Ovary (tissue), 9 donors: ENCODE data around the gene ARHGAP11A. TPM values are rescaled to one million over a fixed set of nuclear protein-coding genes. Genes with fewer than 3 reads are reported as not detected.

ENCODE experiments used
- DNase-seq, 5 donors: peaks; one replicate each; pipeline ENCODE4 v3.0.0-alpha.2; 2019 to 2020
- H3K27ac ChIP-seq, 2 donors: fragments of 200-600 bp; one replicate each; pipeline versions ENCODE4 v1.5.1 to v1.8.0; 2019 to 2022
- H3K27me3 ChIP-seq: fragments of 200-600 bp; one replicate; pipeline ENCODE4 v1.8.0; 2022
- H3K36me3 ChIP-seq: fragments of 200-600 bp; sonication (generic); one replicate; pipeline ENCODE4 v1.5.1; 2019
- H3K4me1 ChIP-seq: one replicate; pipeline ENCODE4 v1.8.1; 2013; ENCODE audit warnings: mild to moderate bottlenecking, moderate library complexity; ENCODE audit not compliant: insufficient read depth
- H3K4me3 ChIP-seq: fragments of 200-600 bp; sonication (generic); one replicate; pipeline ENCODE4 v1.5.1; 2017
- H3K9me3 ChIP-seq, 2 donors: fragments of 200-600 bp in 1 of 2; sonication (generic) in 1 of 2; one replicate each; pipeline versions ENCODE4 v1.5.1 to v1.8.1; 2013 to 2019; ENCODE audit warnings: mild to moderate bottlenecking in 1 of 2, moderate library complexity in 1 of 2
- EP300 ChIP-seq: sonication (generic); formaldehyde crosslinking; IDR thresholded peaks from one replicate; pipeline ENCODE4 v1.6.1; 2017; ENCODE audit warnings: antibody characterized with exemption
- POLR2A ChIP-seq: fragments of 450-650 bp; IDR thresholded peaks from one replicate; pipeline ENCODE4 v1.6.1; 2017; ENCODE audit warnings: antibody characterized with exemption, mild to moderate bottlenecking, moderate library complexity
- WGBS, 3 donors: extraction: QIAGEN DNeasy Blood & Tissue Kit in 1 of 3; methylation state at CpG; one replicate each; pipeline versions ENCODE4 v1.1.5 to v1.1.7; 2013 to 2017; 5-methylcytosine and 5-hydroxymethylcytosine counted together
- intact Hi-C, 4 donors: fragments of 100-400 bp; cut with DNase I; formaldehyde crosslinking; loops; one replicate each; pipeline versions ENCODE4 v1.11.0 to v1.15.1; 2022 to 2023
- polyA plus RNA-seq, 2 donors: library from polyadenylated mRNA; stranded (reverse); fragments of 200-250 nt in 1 of 2; fragments of 350-450 nt in 1 of 2; fragmentation: Illumina TruSeq in 1 of 2; extraction: RNeasy Lipid Tissue Mini Kit (QIAGEN cat#74804) in 1 of 2; gene quantifications; one replicate each; pipeline ENCODE4 v1.2.3, GENCODE V29; 2013 to 2014
- total RNA-seq, 7 donors: library from RNA; depleted of rRNA in 2 of 7; stranded (reverse); fragments of >200 nt in 2 of 7; fragmentation: NEBNext Ultra II Directional in 3 of 7; extraction: Animal tissue kit (Norgen Biotek cat#: 25700) in 3 of 7; gene quantifications; one replicate each; pipeline versions ENCODE4 v1.1.0 to v1.2.4, GENCODE V29; 2016 to 2023
- TF ChIP-seq, protein P1 (sequence below), 3 donors: fragments of 450-650 bp in 2 of 3; fragments of 200-600 bp in 1 of 3; IDR thresholded peaks; one replicate each; pipeline versions ENCODE4 v1.5.1 to v1.8.0; 2016 to 2022; ENCODE audit warnings: antibody characterized with exemption in 3 of 3, mild to moderate bottlenecking in 1 of 3
- donor health status: DM: no; HTN: no; CAD: no; lungs with moderate emphysema.
- donor health status: DM: no; HTN: no; CAD: no.
- donor health status: Bipolar disorder and iron deficiency.
- donor health status: DM: yes; HTN: yes; CAD: no.
- donor health status: DM: no; HTN: no; CAD: no.
- donor health status: DM: yes; HTN: yes; CAD: no.

Gene ARHGAP11A
- total and polyA plus RNA-seq, 9 donors: 0.48 to 3.1 (median 1.1) TPM

DNA sequence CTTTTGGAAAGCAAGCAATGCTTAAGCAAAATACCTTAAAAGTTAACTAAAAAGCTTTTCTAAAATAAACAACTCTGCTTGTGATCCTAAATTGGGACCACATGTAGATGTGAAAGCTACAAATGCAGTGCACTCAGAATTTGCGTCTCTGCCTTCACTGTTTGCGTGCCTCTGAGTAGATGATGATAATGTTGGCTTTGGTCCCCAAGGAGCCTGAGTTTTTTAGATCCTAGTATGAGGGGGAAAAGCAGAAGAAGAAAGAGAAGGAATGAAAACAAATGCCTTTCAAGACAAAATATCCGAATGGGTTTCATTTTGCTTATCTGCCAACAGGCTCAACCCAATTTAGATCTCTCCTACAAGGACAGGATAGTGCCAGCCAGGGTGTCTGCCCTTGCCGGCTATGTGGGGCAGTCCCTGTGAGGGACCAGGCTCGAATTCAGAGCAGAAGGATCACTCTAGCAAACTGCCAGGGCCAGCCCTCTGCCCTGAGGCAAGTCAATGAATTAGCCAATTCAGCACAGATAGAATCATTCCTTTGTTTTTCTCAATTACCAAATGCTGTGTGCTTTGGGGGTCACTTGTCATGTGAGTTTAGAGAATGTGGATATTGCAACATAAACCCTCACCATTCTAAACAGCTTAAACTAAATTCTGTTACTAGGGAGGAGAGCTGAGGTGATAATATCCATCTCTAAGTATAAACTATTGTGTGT lies 54.8 kb downstream of the ARHGAP11A start:
- 4 to 29% (median 6%) methylated on average over 5 of the region's 5 CpGs for WGBS, 3 donors
- no peak for TF ChIP-seq EP300
- TF ChIP-seq, protein P1, sequence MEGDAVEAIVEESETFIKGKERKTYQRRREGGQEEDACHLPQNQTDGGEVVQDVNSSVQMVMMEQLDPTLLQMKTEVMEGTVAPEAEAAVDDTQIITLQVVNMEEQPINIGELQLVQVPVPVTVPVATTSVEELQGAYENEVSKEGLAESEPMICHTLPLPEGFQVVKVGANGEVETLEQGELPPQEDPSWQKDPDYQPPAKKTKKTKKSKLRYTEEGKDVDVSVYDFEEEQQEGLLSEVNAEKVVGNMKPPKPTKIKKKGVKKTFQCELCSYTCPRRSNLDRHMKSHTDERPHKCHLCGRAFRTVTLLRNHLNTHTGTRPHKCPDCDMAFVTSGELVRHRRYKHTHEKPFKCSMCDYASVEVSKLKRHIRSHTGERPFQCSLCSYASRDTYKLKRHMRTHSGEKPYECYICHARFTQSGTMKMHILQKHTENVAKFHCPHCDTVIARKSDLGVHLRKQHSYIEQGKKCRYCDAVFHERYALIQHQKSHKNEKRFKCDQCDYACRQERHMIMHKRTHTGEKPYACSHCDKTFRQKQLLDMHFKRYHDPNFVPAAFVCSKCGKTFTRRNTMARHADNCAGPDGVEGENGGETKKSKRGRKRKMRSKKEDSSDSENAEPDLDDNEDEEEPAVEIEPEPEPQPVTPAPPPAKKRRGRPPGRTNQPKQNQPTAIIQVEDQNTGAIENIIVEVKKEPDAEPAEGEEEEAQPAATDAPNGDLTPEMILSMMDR (IDR thresholded peaks at IDR 0.05): no peak
- TF ChIP-seq POLR2A: no peak
- Histone ChIP-seq H3K27me3 (no peaks in the 10 kb centered on the region), H3K9me3 (no peaks in the 10 kb centered on the region), H3K27ac (no peak overlapping the region), H3K4me1 (peaks cover 4% of the 10 kb centered on the region), H3K4me3 (no peak overlapping the region), H3K36me3 (no peaks in the 10 kb centered on the region)
- intact Hi-C loops: no loop called here
- no peak for DNase-seq

DNA sequence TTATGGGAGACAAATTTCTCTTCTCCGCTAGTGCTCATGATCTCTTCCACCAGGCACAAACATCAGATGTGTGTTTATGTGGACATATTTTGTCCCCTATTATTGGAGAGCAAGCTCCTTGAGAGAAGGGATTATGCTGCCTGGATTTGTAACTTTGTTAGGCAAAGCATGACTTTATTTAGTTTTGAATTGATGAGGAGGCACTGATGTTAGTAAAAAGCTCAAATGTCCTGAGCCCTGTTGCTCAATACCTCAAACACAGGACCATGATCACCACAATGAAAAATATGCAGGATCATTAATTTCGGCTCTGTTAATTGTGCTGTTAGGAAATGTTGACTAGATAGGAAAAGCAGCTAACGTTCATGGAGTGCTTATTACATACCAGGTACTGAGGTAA lies 55.3 kb downstream of the ARHGAP11A start:
- 30 to 63% (median 48%) methylated on average over 3 of the region's 3 CpGs for WGBS, 3 donors
- H3K27me3 ChIP-seq: no peaks in the 10 kb centered on the region
- no peak for TF ChIP-seq EP300
- no peak for TF ChIP-seq POLR2A
- TF ChIP-seq, protein P1 (IDR thresholded peaks at IDR 0.05): no peak
- DNase-seq: no peak
- intact Hi-C loops: no loop called here
- no peaks in the 10 kb centered on the region for H3K36me3 ChIP-seq
- no peaks in the 10 kb centered on the region for H3K9me3 ChIP-seq
- H3K27ac ChIP-seq: no peak overlapping the region
- peaks cover 4% of the 10 kb centered on the region for H3K4me1 ChIP-seq
- no peak overlapping the region for H3K4me3 ChIP-seq

DNA sequence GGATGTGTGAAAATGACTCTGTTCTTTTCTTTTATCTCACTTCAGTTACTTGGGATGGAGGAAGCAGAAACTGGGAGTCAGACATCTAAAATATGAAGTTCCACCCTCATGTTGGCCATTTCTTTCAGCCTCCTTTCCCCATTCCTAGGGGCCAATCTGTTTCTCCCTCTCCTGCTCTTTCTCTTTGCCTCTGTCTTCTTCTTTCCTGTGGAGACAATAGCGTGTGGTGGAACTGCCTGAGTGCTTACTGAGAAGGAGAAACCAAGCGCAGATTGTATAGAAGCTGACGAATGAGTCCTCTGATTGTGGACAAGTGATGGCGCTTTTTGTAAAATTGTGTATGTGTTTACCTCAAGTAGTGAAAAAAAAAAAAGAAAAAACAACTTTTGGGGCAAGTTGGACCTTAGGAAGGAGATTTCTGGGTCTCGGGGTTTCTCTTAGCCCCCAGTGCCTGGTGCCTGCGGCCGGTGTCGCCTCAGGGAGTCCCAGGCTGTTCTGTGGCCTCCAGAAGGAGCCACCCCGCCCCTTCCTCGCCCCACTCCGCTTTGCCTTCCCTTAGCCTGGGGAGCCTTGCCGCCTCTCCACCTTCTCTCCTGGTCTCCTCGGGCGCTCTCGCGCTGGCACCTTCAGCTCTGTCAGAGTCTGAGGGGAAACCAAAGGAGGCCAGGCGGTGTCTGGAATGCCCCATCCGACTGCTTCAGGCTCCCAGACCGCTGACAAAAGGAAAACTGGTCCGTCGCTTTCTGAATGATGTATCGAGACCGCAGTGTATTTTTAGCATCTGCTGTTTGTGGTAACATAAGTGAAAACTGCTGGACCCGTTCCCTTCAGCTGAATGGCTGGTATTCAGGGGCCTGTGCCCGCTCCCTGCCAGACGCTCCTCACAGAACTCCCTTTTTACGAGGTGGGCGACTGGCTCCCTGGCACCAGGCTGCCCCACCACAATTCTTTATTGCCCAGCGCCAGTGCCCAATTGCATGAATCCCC lies 56.3 kb downstream of the ARHGAP11A start:
- Histone ChIP-seq H3K9me3 (no peaks in the 10 kb centered on the region), H3K27ac (no peak overlapping the region), H3K4me1 (peaks cover 4% of the 10 kb centered on the region), H3K27me3 (no peaks in the 10 kb centered on the region), H3K36me3 (no peaks in the 10 kb centered on the region), H3K4me3 (no peak overlapping the region)
- no peak for DNase-seq
- 94 to 95% (median 94%) methylated on average over 29 of the region's 29 CpGs for whole genome bisulfite sequencing, 3 donors
- TF ChIP-seq POLR2A: no peak
- TF ChIP-seq, protein P1 (IDR thresholded peaks at IDR 0.05): no peak
- TF ChIP-seq EP300: no peak
- intact Hi-C loops: no loop called here

DNA sequence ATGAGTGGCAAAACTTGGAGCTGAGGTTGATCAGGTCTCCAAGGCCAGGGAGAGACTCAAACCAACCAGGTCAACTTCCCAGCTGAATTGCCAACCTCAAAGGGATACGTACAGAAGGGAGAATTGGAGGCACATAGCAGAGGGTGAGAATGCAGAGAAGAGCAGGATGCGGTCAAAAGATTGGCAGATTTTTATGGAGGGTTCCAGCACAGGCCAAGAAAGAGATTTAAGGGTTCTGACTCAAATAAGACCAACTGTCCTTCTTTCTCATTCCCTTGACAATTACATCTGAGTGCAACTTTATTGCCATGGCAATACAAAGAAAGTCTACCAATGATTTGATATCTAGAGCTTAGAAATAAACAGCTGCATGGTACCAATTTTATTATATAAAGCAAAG lies 59.4 kb downstream of the ARHGAP11A start:
- Histone ChIP-seq H3K4me3 (no peak overlapping the region), H3K36me3 (no peaks in the 10 kb centered on the region), H3K9me3 (no peaks in the 10 kb centered on the region), H3K27me3 (no peaks in the 10 kb centered on the region), H3K27ac (no peak overlapping the region), H3K4me1 (peaks cover 4% of the 10 kb centered on the region)
- 95 to 97% (median 97%) methylated on average over 2 of the region's 2 CpGs for WGBS, 3 donors
- intact Hi-C loops: no loop called here
- TF ChIP-seq, protein P1 (IDR thresholded peaks at IDR 0.05): no peak
- TF ChIP-seq POLR2A: no peak
- no peak for TF ChIP-seq EP300
- no peak for DNase-seq
